Gastroesophageal sphincter (tissue), 3 donors: ENCODE data around the gene MTCL1.

Experiments used
- EP300 ChIP-seq: sonication (generic); formaldehyde crosslinking; IDR thresholded peaks from one replicate; pipeline ENCODE4 v1.6.1; 2017; ENCODE audit warnings: antibody characterized with exemption, mild to moderate bottlenecking
- POLR2A ChIP-seq, 2 donors: fragments of 450-650 bp; IDR thresholded peaks; one replicate each; pipeline ENCODE4 v1.6.1; 2017; ENCODE audit warnings: antibody characterized with exemption in 2 of 2, mild to moderate bottlenecking in 2 of 2, moderate library complexity in 1 of 2
- TF ChIP-seq, protein P1 (sequence below), 4 experiments: fragments of 200-600 bp in 2 of 4; fragments of 450-650 bp in 2 of 4; sonication (generic) in 1 of 4; IDR thresholded peaks; one replicate each; pipeline ENCODE4 v1.5.1; 2017 to 2019; ENCODE audit warnings: antibody characterized with exemption in 4 of 4, mild to moderate bottlenecking in 2 of 4, moderate library complexity in 2 of 4

DNA sequence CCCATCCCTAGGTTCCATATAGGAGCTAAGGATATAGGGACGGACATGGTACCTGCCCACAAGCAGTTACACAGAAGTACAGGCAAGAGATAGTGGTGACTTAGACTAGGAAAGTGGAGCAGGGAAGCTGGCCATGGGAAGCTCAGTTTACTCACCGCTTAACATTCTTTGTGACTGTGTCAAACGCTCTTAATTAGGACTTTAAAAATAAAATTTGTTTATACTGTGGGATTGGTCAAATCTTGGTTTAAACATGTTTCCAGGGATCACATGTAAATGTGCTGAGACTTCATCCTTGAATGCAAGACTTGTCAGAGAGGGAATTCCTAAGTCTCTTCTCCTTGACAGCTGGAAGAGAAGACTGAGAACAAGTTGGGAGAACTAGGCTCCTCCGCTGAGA is 107.3 kb downstream of the MTCL1 start:
- TF ChIP-seq, protein P1, sequence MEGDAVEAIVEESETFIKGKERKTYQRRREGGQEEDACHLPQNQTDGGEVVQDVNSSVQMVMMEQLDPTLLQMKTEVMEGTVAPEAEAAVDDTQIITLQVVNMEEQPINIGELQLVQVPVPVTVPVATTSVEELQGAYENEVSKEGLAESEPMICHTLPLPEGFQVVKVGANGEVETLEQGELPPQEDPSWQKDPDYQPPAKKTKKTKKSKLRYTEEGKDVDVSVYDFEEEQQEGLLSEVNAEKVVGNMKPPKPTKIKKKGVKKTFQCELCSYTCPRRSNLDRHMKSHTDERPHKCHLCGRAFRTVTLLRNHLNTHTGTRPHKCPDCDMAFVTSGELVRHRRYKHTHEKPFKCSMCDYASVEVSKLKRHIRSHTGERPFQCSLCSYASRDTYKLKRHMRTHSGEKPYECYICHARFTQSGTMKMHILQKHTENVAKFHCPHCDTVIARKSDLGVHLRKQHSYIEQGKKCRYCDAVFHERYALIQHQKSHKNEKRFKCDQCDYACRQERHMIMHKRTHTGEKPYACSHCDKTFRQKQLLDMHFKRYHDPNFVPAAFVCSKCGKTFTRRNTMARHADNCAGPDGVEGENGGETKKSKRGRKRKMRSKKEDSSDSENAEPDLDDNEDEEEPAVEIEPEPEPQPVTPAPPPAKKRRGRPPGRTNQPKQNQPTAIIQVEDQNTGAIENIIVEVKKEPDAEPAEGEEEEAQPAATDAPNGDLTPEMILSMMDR (IDR thresholded peaks at IDR 0.05): no peak
- TF ChIP-seq EP300 (no peak), POLR2A (IDR thresholded peaks at IDR 0.05) (no peak)
